ENCODE measurements around the gene GOLGA6D. TPM values are rescaled to one million over a fixed set of nuclear protein-coding genes. Genes with fewer than 3 reads are reported as not detected.

Gene GOLGA6D
- total and polyA plus RNA-seq, 2 donors (not counting 3 experiments of a cell fraction or from before 2014, with no cell fraction given), result not detected

Small RNA genes within 50 kb of the gene (small RNA-seq; reads per million reads assigned to genes)
- gene AC068338.1 (ENCODE audit: insufficient read depth, insufficient read length, low read depth, low replicate concordance), result not detected
- gene RN7SL327P (ENCODE audit: insufficient read depth, insufficient read length, low read depth, low replicate concordance), result not detected
- not detected for gene RN7SL489P (ENCODE audit: insufficient read depth, insufficient read length, low read depth, low replicate concordance)

Other genes starting within 250 kb of the GOLGA6D start
- gene C15orf39, start 81.0 kb upstream of the GOLGA6D start, total RNA-seq, result 33.6 and 36.1 TPM in 2 replicates
- gene C15orf39, start 81.0 kb upstream of the GOLGA6D start, polyA plus RNA-seq, result 13.9 and 14.8 TPM in 2 replicates
- not detected in 2 replicates for gene GOLGA6C, start 24.5 kb upstream of the GOLGA6D start, total RNA-seq
- gene GOLGA6C, start 24.5 kb upstream of the GOLGA6D start, polyA plus RNA-seq, result not detected in 2 replicates
- gene COMMD4, start 53.2 kb downstream of the GOLGA6D start, total RNA-seq, result 105 and 114 TPM in 2 replicates
- 244 and 254 TPM in 2 replicates for gene COMMD4, start 53.2 kb downstream of the GOLGA6D start, polyA plus RNA-seq
- 21.7 and 29.5 TPM in 2 replicates for gene NEIL1, start 64.2 kb downstream of the GOLGA6D start, total RNA-seq
- 29.5 and 34.5 TPM in 2 replicates for gene NEIL1, start 64.2 kb downstream of the GOLGA6D start, polyA plus RNA-seq
- 248 TPM in 2 replicates for gene MAN2C1, start 85.8 kb downstream of the GOLGA6D start, total RNA-seq
- 198 and 220 TPM in 2 replicates for gene MAN2C1, start 85.8 kb downstream of the GOLGA6D start, polyA plus RNA-seq
- 44.5 and 50.5 TPM in 2 replicates for gene SIN3A, start 168.9 kb downstream of the GOLGA6D start, total RNA-seq
- gene SIN3A, start 168.9 kb downstream of the GOLGA6D start, polyA plus RNA-seq, result 30.6 and 33.7 TPM in 2 replicates

All from endothelial cell of umbilical vein (primary cell).